ENCODE data around the gene HDAC5.
"Not testable (repeated sequence)": the region's sequence is repeated elsewhere in the genome, so short reads cannot be mapped to it uniquely, and the experiment has no call there.

HDAC5 gene

DNA sequence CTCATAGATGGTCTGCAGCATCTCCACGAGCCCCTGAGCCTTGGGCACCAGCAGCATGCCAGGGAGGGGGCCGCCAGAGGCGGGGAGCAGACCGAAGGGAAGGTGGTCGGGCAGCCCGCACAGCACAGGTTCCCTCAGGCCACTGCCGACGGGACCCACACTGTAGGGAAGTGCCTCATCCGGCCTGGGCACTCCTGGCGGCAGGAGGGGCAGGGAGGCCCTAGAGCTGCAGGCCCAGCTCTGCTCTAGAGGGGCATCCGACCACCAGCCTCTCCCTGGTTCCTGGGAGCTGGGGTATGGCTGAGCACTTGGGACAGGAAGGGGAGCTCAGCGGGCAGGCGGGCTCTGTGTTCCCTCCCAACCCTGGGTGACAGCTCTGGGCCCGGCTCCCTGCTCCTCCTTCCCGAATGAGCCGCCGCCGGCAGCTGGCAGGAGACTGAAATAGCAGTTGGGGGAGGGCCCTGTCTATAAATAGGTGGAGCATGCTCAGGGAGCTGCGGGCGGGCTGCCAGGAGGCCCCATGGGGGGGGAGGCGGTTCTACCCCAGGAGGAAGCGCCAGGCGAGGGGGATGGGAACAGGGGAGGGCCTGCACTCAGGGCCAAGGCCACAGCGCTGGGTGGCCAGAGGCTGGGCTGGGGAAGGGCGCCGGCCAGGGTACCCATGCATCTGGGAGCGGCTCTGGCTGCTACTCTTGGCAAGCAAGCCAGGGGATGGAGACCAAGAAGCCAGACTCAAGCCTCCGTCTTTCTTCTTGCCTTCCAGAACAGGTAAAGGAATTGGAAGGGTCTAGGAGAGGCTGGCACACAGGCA lies 12.4 kb downstream of the HDAC5 start:
- DNase-seq, result peak; percentile 80

DNA sequence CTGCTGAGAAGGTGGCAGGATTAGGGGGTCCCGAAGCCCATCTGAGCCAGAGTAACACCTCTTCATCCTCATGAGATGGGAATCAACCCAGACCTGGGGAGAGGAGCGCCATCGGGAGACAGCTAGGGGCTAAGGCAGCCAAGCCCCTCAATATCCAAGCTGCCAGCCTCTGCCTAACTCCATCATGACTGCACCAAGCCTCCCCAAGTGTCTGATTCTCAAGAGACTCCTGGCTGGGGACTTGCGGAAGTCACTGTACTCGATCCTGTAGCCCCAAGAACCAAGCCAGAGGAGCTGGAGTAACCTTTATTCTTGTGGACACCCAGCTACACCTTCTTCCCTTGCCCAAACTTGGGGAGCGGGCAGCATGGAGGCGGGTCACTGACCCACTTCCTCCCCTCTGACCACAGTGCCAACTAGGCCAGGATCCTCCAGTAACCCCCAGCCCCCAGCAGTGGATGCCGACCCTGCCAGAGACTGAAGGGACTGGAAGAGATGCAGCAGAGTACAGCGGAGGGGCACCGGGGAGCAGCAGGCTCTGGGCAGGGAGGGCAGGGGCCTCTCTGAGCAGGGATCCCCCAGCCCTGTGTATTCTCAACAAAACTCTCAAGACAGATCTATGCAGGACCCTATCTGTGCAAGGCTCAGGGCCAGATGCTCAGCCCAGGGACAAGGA lies 13.3 kb downstream of the HDAC5 start:
- no peak for DNase-seq

DNA sequence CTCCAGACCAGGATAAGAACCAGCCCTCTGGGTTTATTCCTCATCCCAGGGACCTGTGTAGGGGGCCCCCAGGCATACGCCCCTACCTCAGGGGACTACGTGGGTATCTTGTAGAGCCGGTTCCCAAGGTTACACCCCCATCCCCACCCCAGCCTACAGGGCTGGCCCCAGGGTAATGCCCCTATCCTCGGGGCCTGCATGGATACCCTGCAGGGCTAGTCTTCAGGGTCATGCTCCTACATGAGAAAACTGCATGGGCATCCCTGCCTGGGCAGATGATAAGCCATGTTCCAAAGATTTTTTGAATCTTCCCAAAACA lies 14.2 kb downstream of the HDAC5 start:
- DNase-seq, result no peak

DNA sequence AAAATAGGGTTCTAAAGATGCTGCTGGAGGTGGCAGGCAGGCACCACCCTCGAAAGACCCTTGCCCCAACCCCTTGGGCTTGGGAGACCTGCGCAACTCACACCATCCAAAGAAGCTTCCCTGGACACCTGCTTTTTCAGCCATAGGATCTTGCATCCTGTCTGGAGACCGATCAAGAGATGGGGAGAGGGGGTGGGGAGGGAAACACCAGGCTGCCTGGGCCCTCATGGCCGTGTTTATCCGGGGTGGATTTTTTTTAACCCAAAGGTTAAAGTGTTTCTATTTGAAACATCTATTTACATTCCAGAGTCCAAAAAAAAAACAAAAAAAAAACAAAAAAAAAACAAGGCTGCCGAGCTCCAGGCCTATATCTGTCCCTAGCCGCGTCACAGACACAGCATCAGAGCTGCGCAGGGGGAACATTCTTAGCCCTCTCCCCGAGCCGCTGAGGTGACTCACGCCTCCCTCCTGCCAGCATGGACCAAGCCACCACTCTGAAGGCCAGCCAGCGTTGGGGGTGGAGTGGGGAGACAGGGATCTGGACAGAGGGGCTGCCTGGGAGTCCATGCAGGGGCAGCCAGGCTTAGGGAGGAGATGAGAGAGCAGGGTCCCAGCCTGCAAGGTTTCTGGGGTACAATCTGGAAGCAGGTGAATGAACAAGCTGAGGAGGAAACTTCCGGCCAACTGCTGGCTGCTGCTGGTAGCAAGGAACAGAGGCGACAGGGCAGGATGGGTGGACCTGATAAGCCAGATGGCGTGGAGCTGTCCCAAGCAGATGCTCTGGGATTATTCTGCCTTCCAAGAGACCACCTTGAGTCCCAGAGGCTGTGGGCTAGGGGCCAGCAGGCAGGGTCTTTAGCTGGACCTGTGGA lies 14.8 kb downstream of the HDAC5 start:
- peak; percentile 78 for DNase-seq

DNA sequence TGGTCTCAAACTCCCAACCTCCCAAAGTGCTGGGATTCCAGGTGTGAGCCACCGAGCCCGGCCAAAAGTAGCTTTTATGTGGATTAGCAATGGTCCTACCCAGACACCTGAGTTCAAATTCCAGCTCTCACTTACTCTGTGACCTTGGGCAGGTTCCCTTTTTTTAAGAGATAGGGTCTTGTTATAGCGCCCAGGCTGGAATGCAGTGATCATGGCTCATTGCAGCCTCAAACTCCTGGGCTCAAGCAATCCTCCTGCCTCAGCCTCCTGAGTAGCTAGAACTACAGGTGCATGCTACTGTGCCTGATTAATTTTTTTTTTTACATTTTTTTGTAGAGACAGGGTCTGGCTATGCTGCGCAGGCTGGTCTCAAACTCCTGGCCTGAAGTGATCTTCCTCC lies 16.6 kb downstream of the HDAC5 start:
- DNase-seq, result no peak

DNA sequence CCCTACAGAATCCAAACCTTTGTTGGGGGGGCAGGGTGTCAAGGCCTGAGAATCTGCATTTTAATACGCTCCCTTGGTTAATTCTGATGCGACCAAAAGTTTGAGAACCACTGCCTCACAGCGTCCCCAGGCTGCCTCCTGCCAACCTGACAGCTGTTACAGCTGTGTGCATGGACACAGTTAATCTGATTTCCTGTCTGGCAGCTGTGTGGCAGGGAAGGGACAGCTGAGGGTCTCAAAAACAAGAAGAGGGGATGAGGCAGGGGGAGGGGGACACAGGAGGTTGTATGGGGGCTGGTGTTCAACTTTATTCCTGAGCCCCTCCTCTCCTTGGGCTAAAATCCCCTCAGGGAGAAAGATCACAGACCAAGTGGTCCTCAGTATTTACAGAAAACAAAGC lies 17.5 kb downstream of the HDAC5 start:
- DNase-seq, result no peak

DNA sequence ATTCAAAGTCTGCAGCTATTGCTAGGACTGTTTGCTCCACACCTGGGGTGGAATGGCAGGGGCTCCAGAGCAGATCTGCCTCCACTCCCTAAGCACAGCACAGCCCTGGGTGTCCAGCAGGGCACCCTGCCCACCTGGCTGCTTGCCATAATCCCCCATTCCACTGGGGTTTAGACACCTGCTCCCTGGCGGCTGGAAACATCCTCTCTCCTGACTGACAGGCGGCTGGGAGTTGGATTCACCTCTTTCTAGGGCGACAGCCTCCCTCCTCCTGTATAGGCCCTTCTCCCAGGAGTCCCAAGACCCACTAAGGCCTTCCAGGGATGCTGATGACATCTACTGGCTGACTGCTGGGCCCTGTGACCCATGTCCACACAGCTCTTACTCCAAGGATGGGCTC lies 18.0 kb downstream of the HDAC5 start:
- no peak for DNase-seq

DNA sequence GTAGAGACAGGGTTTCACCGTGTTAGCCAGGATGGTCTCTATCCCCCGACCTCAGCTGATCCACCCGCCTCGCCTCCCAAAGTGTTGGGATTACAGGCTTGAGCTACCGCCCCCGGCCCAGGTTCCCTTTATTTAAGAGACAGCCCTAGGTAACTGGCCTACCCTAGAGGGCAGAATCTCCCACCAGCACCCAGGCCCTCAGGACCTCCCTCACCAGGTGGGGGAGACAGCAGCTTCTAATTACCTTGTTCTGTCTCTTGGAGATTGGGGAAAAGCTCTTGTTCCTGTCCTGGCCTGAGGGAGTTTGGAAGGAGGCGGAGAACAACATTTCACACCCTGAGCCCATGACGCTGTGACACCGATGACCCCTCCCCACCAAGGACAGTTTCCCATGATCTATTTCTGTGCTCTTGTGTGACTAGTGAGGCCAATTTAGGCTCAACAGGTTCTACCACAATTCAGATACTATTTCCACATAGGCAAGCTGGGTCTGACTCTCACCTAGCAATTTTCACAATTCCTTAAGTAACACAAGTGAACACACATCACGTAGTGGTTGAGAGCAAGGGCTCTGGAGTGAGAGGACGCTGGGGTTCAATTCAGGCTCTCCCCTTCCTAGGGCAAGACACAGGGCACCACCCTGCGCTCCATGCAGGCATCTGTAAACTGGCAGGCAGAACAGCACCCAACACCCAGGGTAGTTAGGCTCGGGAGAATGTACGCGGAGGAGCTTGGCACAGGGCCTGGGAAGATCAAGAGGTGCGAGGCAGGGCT lies 20.4 kb downstream of the HDAC5 start:
- DNase-seq, result no peak

DNA sequence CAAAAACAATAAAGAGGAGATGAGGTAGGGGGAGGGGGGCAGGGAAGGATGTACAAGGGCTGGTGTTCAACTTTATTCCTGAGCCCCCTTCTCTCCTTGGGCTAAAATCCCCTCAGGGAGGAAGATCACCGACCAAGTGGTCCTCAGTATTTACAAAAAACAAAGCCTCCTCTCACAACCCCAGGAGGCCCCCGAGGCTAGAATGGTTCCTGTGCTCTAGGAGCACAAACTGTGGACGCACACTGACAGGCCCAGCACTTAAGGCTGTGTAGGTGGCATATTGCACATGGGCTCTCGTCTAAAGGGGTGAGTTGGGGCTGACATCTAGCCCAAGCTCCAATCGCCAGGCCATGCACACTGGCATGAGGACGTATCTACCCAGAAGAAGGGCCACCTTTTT lies 21.6 kb downstream of the HDAC5 start:
- not testable (repeated sequence) for DNase-seq

DNA sequence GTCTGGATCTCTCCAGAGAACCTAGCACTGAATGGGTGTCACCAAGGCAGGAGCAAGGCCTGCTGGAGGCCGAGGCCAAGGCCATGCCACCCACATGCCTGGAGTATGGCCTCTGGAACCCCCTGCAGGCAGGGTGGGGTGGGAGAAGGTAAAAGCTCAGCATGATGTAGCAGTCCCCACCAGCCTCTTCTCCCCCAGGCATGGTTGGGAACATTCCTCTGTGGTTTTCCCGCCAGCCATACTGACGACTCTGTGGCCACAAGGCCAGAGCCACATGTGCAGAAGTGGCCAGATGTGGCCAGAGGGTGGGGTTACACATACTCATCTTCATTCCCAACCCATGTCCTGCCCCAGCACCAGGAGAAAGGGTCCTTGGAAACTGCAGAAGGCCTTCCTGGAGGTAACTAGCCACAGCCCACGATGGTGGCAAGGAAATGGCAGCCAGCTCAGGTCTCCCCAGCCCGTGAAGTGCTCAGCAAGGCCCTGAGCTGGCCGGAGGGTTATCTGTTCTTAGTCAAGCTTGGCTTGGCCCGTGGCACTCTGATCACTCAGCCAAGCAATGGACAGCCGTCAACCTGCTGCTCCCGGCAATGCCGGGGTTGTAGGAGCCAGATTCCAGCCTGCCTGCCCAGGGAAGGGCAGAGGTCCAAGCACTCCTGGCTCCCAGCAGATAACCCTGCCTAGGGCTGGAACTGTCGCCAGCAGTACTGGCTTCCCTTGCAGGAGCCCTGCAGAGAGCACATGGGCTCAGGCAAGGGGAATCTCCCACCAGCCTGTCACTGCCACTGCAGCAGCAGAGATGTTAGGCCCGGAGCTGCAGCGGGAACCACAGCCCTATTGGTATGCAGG lies 26.1 kb downstream of the HDAC5 start:
- no peak for DNase-seq

DNA sequence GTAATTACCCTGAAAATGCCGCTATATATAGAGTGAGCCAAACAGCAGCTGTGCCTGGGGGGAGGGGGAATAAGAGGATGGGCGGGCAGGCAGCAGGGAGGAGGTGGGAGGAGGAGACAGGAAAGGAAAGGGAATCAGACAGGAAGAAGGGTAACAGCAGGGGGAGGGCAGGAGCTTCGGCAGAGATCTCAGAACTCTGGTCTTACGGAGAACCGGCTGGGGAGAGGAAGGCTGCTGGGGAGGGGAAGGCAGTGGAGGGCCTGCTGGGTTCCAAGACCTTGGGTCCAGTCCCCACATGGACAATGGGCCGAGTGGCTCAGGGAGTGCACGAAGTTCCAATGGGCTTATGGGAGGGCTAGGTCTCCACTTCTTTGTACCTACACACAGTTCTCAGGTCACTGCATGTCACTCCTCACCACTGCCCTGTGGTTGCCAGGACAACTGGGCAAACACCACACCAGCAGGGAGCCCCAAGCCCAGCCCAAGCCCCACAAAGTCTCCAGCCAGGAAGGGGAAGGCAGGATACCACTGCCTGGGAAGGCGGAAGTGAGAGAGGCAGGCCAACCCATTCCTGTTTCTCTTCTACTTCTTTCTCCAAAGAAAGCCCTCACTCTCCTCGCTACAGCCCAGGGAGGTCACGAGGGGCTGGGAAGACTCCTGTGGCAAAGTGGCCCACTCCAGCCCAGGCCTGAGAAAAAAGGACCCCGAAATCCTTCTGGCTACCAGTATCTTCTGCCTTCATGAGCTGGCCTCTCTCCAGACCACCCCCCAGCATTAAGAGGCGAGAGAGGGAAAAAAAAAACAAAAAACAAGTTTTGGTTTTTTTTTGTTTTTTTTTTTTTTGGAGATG lies 27.6 kb downstream of the HDAC5 start:
- peak; percentile 65 for DNase-seq

DNA sequence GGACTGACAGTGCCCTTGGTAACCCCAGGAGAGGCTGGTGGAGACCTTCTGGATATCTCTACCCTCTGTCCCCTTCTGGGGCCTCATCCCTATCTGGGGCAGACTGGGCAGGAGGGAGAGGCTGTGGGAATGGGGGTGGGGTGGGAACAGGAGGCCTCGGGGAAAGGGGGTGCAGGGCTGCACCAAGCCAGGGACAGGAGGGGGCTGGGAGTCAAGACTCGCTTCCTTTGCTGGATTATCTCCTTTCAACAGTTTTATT lies 28.1 kb downstream of the HDAC5 start:
- DNase-seq, result no peak

DNA sequence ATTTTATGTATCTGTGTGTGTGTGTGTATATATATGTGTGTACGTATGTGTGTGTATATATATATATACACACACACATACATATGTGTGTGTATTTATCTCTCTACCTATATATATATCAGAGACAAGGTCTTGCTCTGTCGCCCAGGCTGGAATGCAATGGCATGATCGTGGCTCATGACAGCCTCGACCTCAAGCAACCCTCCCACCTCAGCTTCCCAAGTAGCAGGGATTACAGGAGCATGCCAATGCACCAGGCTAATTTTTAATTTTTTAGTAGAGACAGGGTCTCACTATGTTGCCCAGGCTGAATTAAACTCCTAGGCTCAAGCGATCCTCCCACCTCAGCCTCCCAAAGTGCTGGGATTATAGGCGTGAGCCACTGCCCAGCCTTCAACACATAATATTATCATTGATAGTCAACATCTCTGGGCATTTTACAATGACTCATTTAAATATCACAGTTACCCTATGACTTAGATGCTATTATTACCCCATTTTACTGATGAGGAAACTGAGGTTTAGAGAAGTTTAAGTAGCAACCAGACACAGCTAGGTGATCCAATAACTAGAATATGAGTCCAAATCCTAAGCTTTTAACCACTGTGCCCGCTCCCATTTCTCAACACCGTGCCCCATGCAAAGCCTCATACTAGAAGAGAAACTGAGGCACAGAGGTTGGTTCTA lies 28.6 kb downstream of the HDAC5 start:
- no peak for DNase-seq

DNA sequence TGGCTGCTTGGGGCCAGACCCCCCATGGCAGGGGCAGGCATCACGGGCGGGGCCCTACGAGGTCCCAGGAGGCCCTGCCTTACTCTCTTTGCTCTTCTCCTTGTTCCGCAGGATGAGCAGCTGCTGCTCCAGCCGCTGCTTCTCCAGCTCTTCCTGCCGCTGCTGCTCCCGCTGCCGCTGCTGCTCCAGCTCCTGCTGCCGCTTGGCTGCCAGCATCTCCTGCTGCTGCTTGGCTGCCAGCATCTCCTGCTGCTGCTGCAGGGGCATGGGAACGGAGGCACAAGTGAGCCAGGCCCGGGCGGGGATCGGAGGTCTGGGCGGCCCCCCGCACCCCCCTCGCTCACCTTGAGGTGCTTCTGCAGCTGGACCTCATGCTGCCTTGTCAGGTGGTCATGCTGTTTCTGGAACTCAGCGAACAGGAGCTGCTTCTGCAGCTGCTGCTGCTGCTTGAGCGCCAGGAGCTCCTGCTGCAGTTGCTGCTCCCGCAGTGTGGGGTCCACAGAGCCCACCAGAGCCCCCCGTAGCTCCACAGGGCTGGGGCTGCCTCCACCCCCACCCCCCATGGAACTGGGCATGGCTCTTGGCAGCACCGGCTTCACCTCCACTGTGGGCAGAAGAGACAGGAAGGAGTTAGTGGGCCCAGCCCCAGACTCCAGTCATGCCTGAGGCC lies 30.1 kb downstream of the HDAC5 start:
- no peak for DNase-seq

DNA sequence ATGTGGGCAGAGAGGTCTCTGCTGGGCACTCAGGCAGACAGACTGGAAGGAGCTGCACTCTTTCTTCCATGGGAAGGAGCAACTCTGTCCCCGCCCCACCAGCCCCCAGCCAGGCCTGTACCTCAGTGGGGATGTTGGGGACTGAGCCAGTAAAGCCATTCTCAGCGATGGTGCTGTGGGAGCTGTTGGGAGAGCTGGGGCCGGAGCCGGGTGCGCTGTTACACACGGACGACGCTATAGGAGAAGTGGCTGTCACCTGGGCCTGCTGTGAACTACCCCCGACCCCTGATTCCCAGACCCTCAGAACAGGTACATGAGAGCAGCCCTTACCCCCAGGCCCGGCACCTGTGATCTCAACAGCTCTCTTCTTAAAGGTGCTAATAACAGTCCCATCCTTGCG lies 31.4 kb downstream of the HDAC5 start:
- DNase-seq, result no peak

DNA sequence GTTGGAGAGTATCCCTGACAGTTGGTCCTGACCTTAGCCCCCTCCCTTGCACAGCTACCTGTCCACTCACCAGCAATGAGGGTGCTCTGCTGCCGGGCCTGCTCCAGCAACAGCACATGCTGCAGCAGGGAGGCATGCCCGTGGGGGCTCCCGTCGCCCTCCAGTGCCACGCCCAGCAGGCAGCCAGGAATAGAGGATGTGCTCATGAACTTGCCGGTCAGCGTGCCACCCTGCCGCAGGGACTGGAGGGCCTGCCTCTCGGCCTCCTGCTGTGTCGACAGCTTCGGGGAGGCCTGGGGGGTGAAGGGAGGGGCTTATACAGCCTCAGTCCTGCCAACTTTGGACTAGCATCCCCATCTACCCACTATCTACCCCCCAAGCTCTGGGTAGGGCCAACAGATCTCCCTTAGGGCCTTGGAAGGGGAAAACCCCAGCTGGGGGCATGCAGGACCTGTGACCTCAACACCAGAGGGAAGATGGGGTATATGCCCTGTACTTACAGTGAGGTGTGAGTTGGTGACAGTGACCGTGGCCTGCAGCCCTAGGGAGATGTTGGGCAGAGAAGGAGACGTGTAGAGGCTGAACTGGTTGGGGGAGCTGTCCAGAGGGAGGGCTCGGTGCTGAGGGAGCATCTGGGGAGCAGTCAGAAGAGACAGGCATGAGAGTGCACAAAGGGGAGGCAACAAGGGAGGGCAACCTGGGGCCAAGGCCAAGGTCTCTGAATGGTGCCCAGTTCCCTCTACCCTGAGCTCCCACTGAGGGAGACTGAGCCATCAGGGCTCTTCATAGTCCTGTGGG lies 32.0 kb downstream of the HDAC5 start:
- no peak for DNase-seq

DNA sequence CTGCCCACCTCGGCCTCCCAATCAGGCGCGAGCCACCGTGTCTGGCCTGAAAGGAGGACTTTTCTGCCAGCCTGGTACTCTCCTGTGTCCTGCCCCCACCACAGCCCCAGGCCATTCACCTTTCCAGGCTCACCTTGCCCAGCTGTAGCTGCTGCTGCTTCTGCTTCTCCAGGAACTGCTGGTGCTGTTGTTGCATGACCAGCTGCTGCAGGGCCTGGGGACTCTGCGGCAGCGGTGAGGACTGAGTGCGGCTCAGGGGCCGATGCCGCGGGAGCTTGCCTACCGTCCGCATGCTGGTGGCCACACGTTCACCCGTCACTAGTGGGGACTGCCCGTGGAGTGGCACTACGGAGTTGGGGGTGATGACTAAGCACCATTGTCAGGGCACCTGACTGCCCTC lies 35.2 kb downstream of the HDAC5 start:
- no peak for DNase-seq

DNA sequence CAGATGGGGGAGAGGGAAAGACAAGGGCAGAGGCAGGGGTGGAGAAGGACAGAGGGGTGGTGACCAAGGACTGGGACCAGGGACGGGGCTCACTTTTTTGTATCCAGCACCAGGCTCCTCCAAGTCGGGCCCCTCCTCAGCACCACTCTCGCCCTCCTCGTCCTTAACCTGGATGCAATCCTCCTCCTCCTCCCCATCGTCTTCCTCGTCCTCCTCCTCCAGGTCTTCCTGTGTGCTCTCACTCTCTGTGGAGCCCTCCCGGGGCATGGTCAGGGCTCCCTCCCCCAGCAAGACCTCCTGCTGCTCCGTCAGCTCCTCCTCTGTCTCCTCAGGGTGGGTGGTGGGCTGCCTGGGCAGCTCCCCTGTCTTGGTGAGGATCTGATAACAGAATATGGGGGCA lies 36.1 kb downstream of the HDAC5 start:
- no peak for DNase-seq
